NCI-H2081 (cell line): Measurements from ENCODE around the gene GUCY2D.
"Not testable (repeated sequence)": the region's sequence is repeated elsewhere in the genome, so short reads cannot be mapped to it uniquely, and the experiment has no call there.

Experiments used
- DNase-seq, 2 experiments: peaks; one replicate each; lab custom pipeline; 2025; lab: John Stamatoyannopoulos, UW

GUCY2D gene

DNA sequence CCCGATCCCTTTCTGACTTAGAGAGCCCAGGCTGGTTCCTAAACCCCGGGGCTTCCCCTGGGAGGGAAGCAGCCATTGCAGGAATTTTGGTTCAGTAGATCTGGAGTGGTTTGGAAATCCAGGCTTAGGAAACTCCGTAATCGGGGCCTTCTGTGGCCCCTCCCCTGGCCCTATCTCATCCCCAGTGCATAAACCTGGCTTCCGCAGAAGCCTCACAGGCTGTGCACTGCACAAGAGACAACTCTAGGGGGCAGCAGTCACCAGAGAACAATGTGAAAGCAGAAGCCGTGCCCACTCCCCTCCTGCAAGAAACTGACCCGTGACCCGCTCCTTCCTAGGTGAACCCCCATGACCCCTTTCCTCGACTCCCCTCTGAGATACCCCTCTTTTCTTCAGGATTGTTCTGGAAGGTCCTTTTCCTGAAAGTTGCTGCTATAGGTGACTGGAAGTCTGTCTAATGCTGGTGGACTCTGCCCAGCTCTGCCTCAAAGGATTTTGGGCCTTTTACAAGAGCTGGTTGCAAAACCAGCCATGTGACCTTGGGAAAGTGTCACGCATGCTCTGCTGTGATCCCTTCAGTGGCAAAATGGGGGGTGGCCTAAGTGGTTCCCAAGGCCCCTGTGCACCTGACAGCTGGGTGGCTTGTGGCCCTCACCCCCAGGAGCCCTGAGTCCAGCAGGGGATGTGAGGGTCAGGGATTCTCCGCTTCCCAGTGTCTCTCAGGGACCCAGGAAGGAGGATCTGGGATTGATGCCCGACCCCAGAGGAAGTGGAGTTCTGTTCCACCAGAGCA, 14.4 kb downstream of the GUCY2D start:
- DNase-seq: peak; percentile 18 to 21

DNA sequence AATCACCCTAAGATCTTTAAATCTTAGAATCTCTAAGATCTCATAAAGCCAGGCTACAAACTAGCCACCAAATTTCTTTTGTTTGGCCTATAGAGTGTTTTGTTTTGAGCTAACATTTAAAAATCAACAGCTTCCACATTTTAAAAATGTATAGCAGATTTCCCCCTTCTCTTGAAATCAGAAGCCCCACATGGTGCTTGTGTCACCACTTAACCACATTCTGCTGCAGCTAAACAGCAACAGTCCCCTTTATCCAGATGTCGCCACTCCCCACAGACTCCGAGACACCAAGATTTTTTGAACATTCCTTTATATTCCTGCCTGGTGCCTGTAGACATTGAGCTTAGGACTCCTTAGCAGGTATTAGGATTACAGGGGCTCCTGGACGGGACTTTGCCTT, 16.0 kb downstream of the GUCY2D start:
- DNase-seq: no peak

DNA sequence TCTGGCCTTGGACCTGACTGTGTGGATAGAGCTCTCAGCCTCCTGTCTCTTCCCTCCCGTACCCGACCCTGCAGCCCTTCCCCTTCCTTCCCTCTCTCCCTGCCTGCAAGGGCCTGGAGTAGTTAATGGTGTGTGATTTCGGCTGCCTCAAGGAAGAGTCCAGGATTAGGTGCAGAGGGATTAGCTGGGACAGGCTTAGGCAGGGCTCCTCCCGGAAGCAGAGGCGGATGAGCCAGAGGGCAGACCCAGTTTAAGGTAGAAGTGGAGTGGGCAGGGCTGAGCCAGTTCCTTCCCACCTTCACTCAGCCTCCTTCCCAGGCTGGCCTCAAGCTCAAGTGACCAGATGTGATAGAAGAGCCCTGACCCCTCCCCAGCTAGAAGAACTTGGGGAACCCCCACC, 16.8 kb downstream of the GUCY2D start:
- DNase-seq: no peak

DNA sequence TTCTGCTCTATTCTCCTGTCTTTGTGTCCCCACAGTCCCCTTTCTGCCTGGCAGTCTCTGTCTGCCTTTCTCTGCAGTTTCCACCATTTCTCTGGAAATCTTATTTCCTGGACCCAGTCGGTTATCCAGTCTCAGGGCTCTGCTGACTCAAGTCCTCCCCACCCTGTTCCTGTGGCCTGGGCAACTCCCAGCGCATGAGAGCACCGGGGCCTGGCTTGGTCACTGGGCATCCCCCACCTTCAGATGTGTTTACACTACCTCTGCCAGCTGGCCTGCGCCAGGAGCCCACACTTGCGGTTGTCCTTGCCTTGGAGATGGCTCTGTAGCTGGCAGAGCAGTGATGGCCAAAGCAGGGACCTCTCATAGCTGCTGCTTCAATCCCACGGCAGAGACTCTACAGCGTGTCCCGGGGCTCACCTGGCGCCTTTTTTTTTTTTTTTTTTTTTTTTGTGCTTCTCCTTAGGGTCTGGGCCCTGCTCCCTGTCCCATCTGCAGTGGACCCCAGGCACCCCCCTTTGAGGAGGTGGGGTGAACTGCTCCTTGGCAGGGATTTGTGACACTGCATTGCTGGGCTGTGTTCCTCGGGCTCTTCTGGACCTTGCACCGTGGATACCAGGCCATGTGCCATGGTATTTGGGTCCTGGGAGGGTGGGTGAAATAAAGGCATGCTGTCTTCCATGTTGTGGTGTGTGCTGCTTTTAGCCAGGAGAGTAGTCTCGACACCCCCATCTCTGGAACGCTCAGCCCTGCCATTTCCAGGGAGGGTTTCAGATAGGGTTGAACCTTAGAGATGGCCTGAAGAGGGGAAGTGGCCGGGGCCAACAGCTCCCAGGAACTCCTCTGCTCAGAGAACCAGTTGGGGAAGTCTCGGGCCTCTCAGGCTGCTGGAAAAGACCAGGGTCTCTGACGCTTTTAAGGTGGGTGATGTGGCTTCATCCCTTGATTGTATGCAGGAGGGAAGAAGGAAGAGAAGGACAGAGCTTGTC, 17.5 kb downstream of the GUCY2D start:
- no peak for DNase-seq

- DNase-seq: no peak
Measured at GRCh38 chr17:8020776-8021564, 18.6 kb downstream of the GUCY2D start.

- no peak for DNase-seq
Measured at GRCh38 chr17:8021565-8022359, 19.3 kb downstream of the GUCY2D start.

DNA sequence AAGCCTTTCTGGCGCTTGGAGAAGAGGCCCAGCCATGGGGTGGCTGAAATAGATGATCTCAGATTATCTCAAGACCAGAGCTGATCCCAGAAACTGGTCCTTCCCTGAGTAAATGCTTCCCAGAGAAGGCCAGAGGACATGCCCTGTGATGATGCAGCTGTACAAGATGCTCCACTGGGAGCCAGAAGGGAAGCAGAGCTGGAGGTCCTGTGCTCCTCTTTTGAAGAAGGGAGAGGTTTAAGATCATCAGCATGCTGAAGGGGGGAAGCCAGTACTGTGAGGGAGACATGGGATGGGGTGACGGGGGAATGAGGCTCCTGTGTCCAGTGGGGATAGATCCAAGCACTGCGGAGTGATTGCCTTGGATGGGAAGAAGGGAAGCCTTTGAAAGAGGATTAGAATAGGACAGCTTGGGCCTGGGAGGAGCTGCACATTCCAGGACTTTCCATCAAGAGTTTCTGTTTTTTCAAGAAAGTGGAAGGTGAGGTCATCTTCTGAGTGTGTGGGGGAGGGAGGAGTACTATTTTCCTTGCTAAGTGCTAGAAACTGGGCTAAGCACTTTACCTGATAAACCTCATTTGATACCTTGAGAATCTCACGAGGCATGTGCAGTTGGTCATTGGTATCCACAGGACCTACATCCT, 20.1 kb downstream of the GUCY2D start:
- DNase-seq: no peak

DNA sequence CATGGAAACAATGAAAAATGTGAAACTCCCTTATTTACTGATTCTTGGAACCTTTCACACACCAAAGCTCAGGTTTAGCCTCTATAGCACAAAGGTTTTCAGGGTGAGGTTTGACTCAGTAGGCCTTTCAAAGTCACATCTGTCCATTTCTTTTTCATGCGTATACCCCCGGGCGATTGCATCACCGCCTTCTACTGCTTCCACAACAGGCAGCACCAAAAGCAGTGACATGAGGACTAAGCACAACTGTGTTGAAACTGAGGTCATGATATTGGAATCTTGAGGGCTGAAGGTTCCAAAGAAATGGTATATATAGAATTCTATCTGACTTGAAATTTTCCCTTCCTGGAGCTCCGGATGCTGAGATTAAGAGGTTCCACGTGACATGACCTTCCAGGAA, 21.7 kb downstream of the GUCY2D start:
- DNase-seq: not testable (repeated sequence)

DNA sequence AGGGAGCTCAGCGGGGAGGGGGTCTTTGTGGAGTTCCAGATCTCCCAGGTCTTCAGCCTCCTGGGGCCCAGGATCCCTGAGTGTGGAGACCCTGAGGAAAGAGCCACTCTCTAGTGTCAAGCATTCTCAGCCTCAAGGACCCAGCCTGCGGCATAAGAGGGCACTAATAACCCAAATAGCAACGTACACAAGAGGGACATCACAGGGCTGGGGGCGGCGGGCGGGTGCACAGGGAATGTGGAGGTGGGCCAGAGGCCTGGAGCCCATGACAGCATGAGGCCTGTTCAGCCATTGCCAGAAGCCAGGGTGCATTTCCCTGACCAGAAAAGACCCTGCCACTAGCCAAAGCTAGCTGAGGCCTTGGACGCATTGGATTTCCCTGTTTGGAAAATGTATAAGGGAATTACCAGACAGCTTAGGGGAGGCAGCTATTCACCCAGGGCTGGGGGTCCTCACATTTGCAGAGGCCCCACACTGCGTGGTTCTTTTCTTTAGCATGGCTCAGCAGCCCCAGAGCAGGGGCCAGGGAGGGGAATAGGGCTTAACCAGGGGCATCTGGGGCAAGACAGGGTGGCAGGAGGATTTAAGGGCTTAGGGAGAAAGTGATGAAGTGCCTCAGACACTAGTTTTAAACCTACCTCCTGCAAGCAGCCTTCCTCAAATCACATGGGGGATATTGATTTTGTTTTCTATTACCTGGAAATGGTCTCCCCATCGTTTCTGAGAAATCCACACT, 22.9 kb downstream of the GUCY2D start:
- no peak for DNase-seq

- no peak for DNase-seq
Measured at GRCh38 chr17:8029121-8029520, 26.7 kb downstream of the GUCY2D start.

DNA sequence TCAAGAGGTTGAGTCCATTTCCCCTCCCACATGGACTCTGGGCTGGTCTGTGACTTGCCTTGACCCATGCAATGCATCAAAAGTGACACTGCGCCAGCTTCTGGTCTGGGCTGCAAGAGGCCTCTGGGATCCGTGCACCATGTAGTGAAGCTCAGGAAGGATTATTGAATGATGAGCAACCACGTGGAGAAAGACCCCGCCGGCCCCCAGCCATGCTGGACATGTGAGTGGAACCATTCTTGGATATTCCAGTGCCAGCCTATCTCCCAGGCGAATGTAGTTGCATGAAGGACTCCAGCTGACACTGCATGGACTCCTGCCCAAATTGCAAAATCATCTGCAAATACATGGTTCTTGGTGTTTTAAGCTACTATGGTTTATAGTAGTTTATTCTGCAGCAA, 28.8 kb downstream of the GUCY2D start:
- DNase-seq: no peak

GRCh38 chr17:8031950-8032349, 29.5 kb downstream of the GUCY2D start:
- DNase-seq: no peak

DNA sequence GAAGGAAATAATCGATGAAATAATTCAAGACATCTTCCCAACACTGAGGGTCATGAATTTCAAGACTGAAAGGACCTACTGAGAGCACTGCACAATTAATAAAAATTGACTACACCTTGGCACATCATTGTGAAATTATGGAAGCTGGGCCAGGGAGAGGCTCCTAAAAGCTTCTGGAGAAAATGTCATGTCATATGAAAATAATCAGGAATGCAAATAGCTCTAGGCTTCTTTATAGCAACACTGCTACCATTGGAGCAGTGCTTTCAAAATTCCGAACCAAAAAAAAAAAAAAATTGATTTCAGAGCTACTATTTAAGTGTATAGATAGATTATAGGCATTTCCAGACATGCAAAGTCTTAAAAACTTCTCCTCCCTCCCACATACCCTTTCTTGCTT, 30.0 kb downstream of the GUCY2D start:
- DNase-seq: no peak

DNA sequence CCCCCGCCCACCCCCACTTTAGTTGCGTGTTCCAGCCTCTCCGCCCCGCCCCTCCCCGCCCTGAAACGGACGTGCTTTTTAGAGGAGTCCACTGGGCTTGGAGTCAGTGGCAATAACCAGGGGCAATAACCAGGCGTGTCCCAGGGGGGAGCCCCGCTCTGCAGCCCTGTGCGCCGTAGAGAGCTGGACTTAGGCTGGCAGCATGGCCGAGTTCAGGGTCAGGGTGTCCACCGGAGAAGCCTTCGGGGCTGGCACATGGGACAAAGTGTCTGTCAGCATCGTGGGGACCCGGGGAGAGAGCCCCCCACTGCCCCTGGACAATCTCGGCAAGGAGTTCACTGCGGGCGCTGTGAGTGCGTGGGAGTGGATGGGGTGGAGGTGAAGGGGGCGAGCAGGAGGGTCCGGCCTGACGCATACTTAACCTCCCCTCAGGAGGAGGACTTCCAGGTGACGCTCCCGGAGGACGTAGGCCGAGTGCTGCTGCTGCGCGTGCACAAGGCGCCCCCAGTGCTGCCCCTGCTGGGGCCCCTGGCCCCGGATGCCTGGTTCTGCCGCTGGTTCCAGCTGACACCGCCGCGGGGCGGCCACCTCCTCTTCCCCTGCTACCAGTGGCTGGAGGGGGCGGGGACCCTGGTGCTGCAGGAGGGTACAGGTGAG, 36.7 kb downstream of the GUCY2D start, which contains the start of gene ALOX15B:
Gene ALOX15B, plus strand, starts transcription at position 106 of the 657 bp plus-strand sequence. Its CDS starts 97 bp downstream, at position 203.
- DNase-seq: no peak

GRCh38 chr17:8039611-8040168, 37.3 kb downstream of the GUCY2D start:
- DNase-seq: no peak

DNA sequence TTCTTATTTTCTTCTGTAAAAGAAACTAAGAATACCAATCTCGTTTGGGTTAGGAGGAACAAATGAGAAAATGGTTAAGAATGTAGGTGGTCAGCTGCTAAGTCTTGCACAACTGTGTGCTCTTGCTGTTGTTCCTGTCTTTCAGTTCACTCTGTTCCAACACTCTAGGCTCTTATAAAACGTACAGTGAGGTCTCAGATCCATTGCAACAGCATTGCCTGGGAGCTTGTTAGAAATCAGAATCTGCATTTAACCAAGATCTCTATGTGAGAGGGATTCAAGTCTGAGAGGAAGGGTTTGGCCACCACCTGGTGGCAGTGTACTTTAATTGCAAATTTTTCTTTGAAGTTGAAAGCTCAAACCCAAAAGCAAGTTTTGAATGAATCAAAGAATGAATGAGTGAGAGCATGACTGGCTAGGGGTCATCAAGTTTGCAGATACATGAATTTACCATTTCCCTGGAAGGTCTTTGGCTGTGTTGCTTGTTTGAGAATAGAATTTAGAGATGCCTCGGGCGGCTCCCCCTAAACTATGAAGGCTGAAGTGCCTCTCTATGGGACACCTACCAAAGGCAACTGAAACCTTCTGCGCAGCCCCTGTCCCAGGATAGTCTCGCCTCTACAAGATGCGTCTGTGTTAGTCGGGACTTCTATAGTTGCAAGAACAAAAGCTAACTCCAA, 39.0 kb downstream of the GUCY2D start:
- DNase-seq: peak; percentile 17 to 36

DNA sequence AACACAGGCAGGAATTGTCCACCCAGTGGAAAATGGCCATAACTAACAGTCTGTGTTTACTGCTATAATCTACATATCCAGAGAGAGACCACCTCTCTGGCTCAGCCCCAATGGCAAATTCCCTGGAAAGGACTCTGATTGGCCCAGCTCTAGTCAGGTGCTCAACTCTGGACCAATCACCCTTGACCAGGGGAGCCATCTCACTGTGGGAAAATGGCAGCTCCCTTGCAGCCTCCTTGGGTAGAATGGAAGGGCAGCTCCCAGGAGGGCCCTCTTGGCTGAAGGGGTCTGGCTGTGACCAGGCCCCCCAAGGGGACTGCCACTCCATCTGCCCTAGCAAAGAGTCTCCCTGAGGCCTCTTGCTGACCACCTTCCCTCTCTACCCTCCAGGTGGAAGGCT, 39.6 kb downstream of the GUCY2D start:
- no peak for DNase-seq
